ENCODE measurements around the gene CSNK1A1. TPM values are rescaled to one million over a fixed set of nuclear protein-coding genes. Genes with fewer than 3 reads are reported as not detected.

CSNK1A1 gene
- total RNA-seq, 2 donors from 2014 or later, result 198 to 214 TPM

- no peak overlapping the region for H3K27ac Mint-ChIP-seq
- no peaks in the 10 kb centered on the region for H3K27me3 ChIP-seq (ENCODE audit: control insufficient read depth, insufficient read depth, low read length, poor library complexity, severe bottlenecking)
- H3K9ac ChIP-seq (ENCODE audit: extremely low read depth, low read length, poor library complexity, severe bottlenecking), result no peak overlapping the region
- no peak overlapping the region for H3K4me3 ChIP-seq (ENCODE audit: low read length)
- no peak for TF ChIP-seq CTCF (conservative IDR thresholded peaks at IDR 0.05)
- H3K36me3 Mint-ChIP-seq (ENCODE audit: low read depth), result peaks cover 56% of the 10 kb centered on the region
- no peaks in the 10 kb centered on the region for H3K9me3 ChIP-seq (ENCODE audit: control insufficient read depth, low read length)
- no peaks in the 10 kb centered on the region for H3K27me3 Mint-ChIP-seq (ENCODE audit: insufficient read depth)
- no peaks in the 10 kb centered on the region for H3K4me1 ChIP-seq (ENCODE audit: control insufficient read depth, insufficient read depth, low read length)
- no peak for DNase-seq
- no peaks in the 10 kb centered on the region for H3K9me3 Mint-ChIP-seq
- no peak overlapping the region for H3K4me3 Mint-ChIP-seq
- peaks cover 81% of the 10 kb centered on the region for H3K36me3 ChIP-seq (ENCODE audit: control insufficient read depth, insufficient read depth, low read length)
- H3K4me1 Mint-ChIP-seq, result peaks cover 7% of the 10 kb centered on the region
- 93% methylated on average over 2 of the region's 2 CpGs; no CpG with 5 or more reads in 1 of the 2 experiments for WGBS, 2 experiments (ENCODE audit: insufficient coverage in 1 of 2, insufficient read length in 1 of 2)
- no peak overlapping the region for H3K27ac ChIP-seq (ENCODE audit: low read depth, low read length)
Measured at GRCh38 chr5:149496917-149497316, 54.3 kb downstream of the CSNK1A1 start.

GRCh38 chr5:149496166-149496565 lies 55.1 kb downstream of the CSNK1A1 start:
- Histone ChIP-seq H3K27ac (ENCODE audit: low read depth, low read length) (no peak overlapping the region), H3K36me3 (ENCODE audit: control insufficient read depth, insufficient read depth, low read length) (peaks cover 74% of the 10 kb centered on the region)
- WGBS, 2 experiments (ENCODE audit: insufficient coverage in 1 of 2, insufficient read length in 1 of 2), result 92 to 98% methylated on average over 1 of the region's 1 CpG

GRCh38 chr5:149495673-149496072 lies 55.6 kb downstream of the CSNK1A1 start:
- Mint-ChIP-seq H3K36me3 (ENCODE audit: low read depth) (peaks cover 44% of the 10 kb centered on the region), H3K4me1 (peaks cover 7% of the 10 kb centered on the region), H3K9me3 (no peaks in the 10 kb centered on the region), H3K4me3 (no peak overlapping the region), H3K27me3 (ENCODE audit: insufficient read depth) (no peaks in the 10 kb centered on the region), H3K27ac (no peak overlapping the region)
- Histone ChIP-seq H3K9ac (ENCODE audit: extremely low read depth, low read length, poor library complexity, severe bottlenecking) (no peak overlapping the region), H3K4me1 (ENCODE audit: control insufficient read depth, insufficient read depth, low read length) (no peaks in the 10 kb centered on the region), H3K36me3 (ENCODE audit: control insufficient read depth, insufficient read depth, low read length) (peaks cover 69% of the 10 kb centered on the region), H3K27ac (ENCODE audit: low read depth, low read length) (no peak overlapping the region), H3K9me3 (ENCODE audit: control insufficient read depth, low read length) (no peaks in the 10 kb centered on the region), H3K4me3 (ENCODE audit: low read length) (no peak overlapping the region), H3K27me3 (ENCODE audit: control insufficient read depth, insufficient read depth, low read length, poor library complexity, severe bottlenecking) (no peaks in the 10 kb centered on the region)
- 85% methylated on average over 2 of the region's 2 CpGs; no CpG with 5 or more reads in 1 of the 2 experiments for WGBS, 2 experiments (ENCODE audit: insufficient coverage in 1 of 2, insufficient read length in 1 of 2)
- TF ChIP-seq CTCF (conservative IDR thresholded peaks at IDR 0.05), result no peak
- no peak for DNase-seq

More at GRCh38 chr5:149496166-149496565, 55.1 kb downstream of the CSNK1A1 start:
- Histone ChIP-seq H3K4me1 (ENCODE audit: control insufficient read depth, insufficient read depth, low read length) (no peaks in the 10 kb centered on the region), H3K27me3 (ENCODE audit: control insufficient read depth, insufficient read depth, low read length, poor library complexity, severe bottlenecking) (no peaks in the 10 kb centered on the region), H3K4me3 (ENCODE audit: low read length) (no peak overlapping the region), H3K9me3 (ENCODE audit: control insufficient read depth, low read length) (no peaks in the 10 kb centered on the region), H3K9ac (ENCODE audit: extremely low read depth, low read length, poor library complexity, severe bottlenecking) (no peak overlapping the region)
- Mint-ChIP-seq H3K9me3 (no peaks in the 10 kb centered on the region), H3K4me3 (no peak overlapping the region), H3K27me3 (ENCODE audit: insufficient read depth) (no peaks in the 10 kb centered on the region), H3K27ac (no peak overlapping the region), H3K4me1 (peaks cover 7% of the 10 kb centered on the region), H3K36me3 (ENCODE audit: low read depth) (peaks cover 49% of the 10 kb centered on the region)
- no peak for TF ChIP-seq CTCF (conservative IDR thresholded peaks at IDR 0.05)
- DNase-seq, result no peak
